GM19372 (cell line): Measurements from ENCODE around the gene PFKP.

Source experiments
- ATAC-seq: cut with Tn5 transposase; IDR thresholded peaks from one replicate; pipeline ENCODE4 v1.9.1; 2021; ENCODE audit warnings: mild to moderate bottlenecking, low read depth, moderate library complexity; ENCODE audit not compliant: unreplicated experiment

The PFKP gene

GRCh38 chr10:3068201-3068967, 1.0 kb downstream of the PFKP start:
- peak; percentile 35 for ATAC-seq

- ATAC-seq = peak; percentile 33
Measured at GRCh38 chr10:3068968-3069737, 1.8 kb downstream of the PFKP start.

GRCh38 chr10:3069876-3070275, 2.5 kb downstream of the PFKP start:
- no peak for ATAC-seq

GRCh38 chr10:3071405-3072198, 4.3 kb downstream of the PFKP start:
- ATAC-seq = no peak

DNA sequence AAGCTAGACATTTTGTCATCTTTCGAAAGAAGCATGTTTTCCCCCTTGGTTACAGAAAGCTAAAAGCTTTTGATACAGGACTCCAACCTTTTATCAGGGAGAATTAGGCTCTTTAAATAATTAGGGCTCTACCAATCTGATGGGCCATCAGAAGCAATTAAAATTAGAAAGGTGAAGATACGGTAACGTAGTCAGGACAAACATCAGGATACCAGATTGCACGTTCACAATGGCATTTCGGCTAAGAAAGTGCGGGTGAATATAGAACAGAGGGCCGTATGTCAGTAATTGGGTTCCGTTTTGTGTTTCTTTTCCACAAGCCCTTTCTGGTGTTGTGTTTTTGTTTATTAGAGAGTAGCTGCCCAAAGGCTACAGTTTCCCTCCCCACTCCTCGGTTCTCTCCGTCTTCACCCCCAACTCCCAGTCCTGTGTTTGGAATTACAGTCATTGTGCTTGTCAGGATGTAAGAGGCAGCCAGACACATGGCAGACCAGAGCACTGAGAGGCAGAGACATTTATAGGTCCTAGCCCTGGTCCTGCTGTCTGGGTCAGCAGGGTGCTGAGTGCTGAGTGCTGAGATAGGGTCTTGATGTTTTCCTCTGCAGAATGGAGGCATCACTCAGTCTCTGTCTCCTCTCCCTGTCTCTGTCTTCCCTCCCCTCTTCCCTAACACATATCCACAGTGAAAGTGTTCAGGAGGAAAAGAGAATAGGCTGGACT, 5.5 kb downstream of the PFKP start:
- ATAC-seq = no peak

GRCh38 chr10:3074145-3074665, 6.9 kb downstream of the PFKP start:
- no peak for ATAC-seq

DNA sequence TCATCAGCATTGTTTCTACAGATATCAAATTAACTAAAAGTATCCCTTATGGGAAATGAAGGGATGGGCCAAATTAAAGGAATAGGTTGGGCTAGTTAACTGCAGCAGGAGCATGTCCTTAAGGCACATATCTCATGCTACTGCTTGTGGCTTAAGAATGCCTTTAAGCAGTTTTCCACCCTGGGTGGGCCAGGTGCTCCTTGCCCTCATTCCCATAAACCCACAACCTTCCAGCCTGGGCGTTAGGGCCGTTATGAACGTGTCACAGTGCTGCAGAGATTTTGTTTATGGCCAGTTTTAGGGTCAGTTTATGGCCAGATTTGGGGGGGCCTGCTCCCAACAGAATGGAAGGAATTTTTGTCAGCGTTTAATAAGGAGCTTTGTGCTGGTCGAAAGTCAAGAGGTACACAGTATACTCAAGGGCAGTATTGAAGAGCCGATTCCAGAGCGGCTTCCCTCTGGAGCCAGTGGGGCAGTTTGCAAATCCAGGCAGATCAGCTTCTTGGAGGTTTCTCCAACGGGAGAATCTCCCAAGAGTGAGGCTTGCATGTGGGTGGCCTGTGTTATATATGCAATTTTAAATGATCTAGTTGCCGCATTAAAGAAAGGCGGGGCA, 7.7 kb downstream of the PFKP start:
- no peak for ATAC-seq

- ATAC-seq = no peak
Measured at GRCh38 chr10:3076138-3076537, 8.8 kb downstream of the PFKP start.

DNA sequence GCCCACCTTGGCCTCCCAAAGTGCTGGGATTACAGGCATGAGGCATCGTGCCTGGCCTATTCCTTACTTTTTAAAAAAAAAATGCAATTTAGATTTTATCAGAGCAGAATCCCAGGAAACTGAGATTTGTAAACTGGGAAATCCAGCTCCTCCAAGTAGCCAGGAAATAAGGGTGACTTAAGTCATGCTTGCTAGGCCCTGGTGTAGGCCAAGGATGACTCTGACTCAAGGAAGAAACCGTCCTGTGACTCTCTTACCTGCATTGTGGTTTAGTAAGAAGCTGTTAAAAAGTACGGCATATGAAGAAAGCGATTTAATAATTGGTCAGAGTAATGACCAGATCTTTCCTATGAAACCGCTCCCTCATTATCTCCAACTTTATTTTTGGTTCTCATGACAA, 10.2 kb downstream of the PFKP start:
- ATAC-seq = no peak

- ATAC-seq = no peak
Measured at GRCh38 chr10:3077940-3078630, 10.7 kb downstream of the PFKP start.

GRCh38 chr10:3081383-3081981, 14.1 kb downstream of the PFKP start:
- ATAC-seq = no peak

DNA sequence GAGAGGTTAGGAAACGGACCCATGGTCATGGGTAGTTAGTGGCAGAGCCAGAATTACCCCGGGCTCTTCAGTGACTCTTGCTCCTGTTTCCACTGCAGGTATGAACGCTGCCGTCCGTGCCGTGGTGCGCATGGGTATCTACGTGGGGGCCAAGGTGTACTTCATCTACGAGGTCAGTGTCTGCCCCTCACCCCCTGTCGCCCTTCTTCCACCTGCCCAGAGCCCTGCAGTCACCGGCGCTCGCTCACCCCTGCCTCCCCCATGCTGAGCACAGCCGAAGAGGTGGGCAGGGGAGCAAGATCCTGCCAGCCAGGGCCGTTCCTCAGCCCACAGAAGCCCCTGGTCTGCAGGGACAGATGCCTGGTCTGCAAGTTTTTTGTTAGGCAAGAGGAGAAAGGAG, 14.9 kb downstream of the PFKP start:
- no peak for ATAC-seq

- no peak for ATAC-seq
Measured at GRCh38 chr10:3085785-3086567, 18.6 kb downstream of the PFKP start.

- ATAC-seq = no peak
Measured at GRCh38 chr10:3090388-3090787, 23.0 kb downstream of the PFKP start.

DNA sequence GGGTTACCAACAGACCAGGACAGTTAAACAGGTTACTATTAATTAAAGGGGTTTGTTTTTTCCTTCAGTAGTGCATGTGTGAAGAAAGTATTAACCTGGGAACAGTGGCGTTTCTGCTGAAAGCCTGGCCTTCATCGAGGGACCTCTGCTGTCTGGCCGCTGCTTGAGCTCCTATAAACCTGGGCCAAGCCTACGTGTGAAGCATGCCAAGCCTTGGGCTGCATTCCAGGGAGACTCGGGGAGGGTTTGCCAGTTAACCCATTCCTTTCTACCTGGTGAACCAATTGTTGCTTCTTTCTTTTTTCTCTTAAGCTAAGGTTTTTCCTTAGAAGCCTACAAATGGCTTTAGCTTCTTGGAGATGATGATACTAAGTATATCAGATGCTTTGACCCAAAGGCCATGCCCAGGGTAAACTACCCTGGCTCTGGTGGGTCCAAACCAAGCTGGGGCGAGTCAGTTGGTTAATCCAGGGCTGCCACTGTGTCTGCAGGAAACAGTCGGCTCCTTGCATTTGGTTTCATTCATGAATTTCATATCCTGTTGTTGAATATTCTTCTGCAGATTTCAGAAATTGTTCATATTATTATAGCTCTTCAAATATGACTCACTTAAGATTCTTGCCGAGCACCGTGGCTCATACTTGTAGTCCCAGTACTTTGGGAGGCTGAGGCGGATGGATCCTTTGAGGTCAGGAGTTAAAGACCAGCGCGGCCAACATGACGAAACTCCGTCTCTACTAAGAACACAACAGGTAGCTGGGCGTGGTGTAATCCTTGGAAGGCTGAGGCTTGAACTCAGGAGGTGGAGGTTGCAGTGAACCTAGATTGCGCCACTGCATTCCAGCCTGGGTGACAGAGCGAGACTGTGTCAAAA, 23.8 kb downstream of the PFKP start:
- no peak for ATAC-seq

DNA sequence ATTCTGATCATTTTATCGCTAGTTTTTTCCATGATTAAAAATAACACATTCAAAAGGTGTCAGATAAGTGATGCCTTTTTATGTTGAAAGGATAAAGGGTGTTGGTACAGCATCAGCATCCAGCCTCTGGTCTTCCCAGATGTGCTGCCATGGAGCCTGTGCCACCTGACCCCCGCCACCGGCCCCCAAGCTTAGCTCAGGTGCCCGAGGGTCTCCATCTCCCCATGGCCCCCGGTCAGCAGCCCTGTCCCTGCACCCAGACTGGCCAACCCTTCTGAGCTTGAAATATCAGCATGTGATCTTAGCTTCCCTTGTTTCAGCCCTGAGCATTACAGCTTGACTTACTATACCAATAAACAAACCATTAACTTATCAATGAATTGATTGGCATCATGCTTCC, 24.6 kb downstream of the PFKP start:
- ATAC-seq = no peak

GRCh38 chr10:3093996-3094395, 26.6 kb downstream of the PFKP start:
- no peak for ATAC-seq
